Measurements from ENCODE around the gene DPEP2. TPM values are rescaled to one million over a fixed set of nuclear protein-coding genes. Genes with fewer than 3 reads are reported as not detected.
"Not testable (repeated sequence)": the region's sequence is repeated elsewhere in the genome, so short reads cannot be mapped to it uniquely, and the experiment has no call there.

Gene DPEP2
- total RNA-seq, 4 donors from 2014 or later = 0.26 to 0.38 TPM; not detected in 2

- Histone ChIP-seq H3K27me3 (no peaks in the 10 kb centered on the region), H3K36me3 (no peaks in the 10 kb centered on the region), H3K4me3 (no peak overlapping the region), H3K27ac (peak overlapping the region; percentile 27 to 63 (median 56)), H3K9me3 (no peaks in the 10 kb centered on the region), H3K4me1 (peaks cover 8 to 9% of the 10 kb centered on the region in 2 donors)
- ATAC-seq (peak; percentile 17 to 47), DNase-seq (peak in 1 of 2 donors; percentile 19)
- intact Hi-C loops (cut with DNase I; ENCODE audit: low total_unique reads) = no loop called here
- in situ Hi-C loops (cut with MboI; ENCODE audit: low sequenced_read_pairs in 4 of 4) = loop anchor here in 2 of 4 donors (25.0 kb wide), 2 partner anchors 226 to 351 kb away; partner anchors contain the start of genes RANBP10 (in 1 of the 2) and TSNAXIP1 (in 1 of the 2)
- no peak for TF ChIP-seq CTCF (IDR thresholded peaks at IDR 0.05 in 4 of 5, conservative IDR thresholded peaks at IDR 0.05 in 1 of 5)
- TF ChIP-seq POLR2A (IDR thresholded peaks at IDR 0.05) = no peak
These were observed 38.7 kb upstream of the DPEP2 start for GRCh38 chr16:68037841-68038597.

DNA sequence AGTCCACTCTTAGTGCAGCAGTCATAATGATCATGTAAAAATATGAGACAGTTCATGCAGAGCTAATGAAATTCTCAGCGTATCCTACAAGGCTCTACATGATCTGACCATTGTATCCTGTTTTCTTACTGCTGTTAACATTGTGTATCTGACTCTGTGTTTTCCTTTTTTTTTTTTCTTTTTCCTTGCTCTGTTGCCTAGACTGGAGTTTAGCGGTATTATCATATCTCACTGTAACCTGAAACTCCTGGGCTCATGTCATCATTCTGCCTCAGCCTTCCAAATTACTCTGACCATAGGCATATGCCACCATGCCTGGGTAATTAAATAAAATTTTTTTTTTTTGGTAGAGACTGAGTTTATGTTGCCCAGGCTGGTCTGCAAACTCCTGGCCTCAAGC, 35.9 kb upstream of the DPEP2 start:
- Histone ChIP-seq H3K9me3 (no peaks in the 10 kb centered on the region), H3K27ac (peak overlapping the region in 2 of 4 donors; percentile 9 to 21), H3K36me3 (no peaks in the 10 kb centered on the region), H3K4me1 (peaks cover 9 to 10% of the 10 kb centered on the region in 2 donors), H3K4me3 (no peak overlapping the region), H3K27me3 (no peaks in the 10 kb centered on the region)
- intact Hi-C loops (cut with DNase I; ENCODE audit: low total_unique reads) = no loop called here
- in situ Hi-C loops (cut with MboI; ENCODE audit: low sequenced_read_pairs in 4 of 4) = loop anchor here in 2 of 4 donors (25.0 kb wide), 2 partner anchors 223 to 348 kb away; partner anchors contain the start of genes RANBP10 (in 1 of the 2) and TSNAXIP1 (in 1 of the 2)
- DNase-seq = no peak
- TF ChIP-seq POLR2A (IDR thresholded peaks at IDR 0.05) (no peak), CTCF (IDR thresholded peaks at IDR 0.05 in 4 of 5, conservative IDR thresholded peaks at IDR 0.05 in 1 of 5) (no peak)
- peak in 1 of 2 donors; percentile 51 for ATAC-seq

DNA sequence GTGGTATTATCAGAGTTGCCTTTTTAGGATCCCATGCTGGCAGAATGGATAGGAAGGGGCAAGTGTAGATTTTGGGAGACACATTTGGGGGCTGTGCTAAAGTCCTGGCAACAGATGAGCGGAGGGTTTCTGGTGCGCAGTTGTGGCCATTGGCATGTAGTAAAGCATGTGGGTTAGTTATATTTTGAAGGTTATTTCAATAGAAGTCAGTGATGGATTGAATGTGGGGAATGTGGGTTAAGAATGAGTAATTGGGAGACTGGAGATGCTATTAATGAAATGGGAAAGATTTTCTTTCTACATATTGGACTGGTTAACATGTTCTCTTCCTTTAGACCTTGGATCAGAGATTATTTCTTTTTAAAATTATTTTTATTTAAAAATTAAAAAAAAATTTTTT, 33.8 kb upstream of the DPEP2 start:
- no peaks in the 10 kb centered on the region for H3K9me3 ChIP-seq
- DNase-seq (no peak), ATAC-seq (no peak)
- no peaks in the 10 kb centered on the region for H3K36me3 ChIP-seq
- TF ChIP-seq CTCF (IDR thresholded peaks at IDR 0.05 in 4 of 5, conservative IDR thresholded peaks at IDR 0.05 in 1 of 5) = no peak
- TF ChIP-seq POLR2A (IDR thresholded peaks at IDR 0.05) = no peak
- in situ Hi-C loops (cut with MboI; ENCODE audit: low sequenced_read_pairs in 4 of 4) = loop anchor here in 2 of 4 donors (25.0 kb wide), 2 partner anchors 221 to 346 kb away; partner anchors contain the start of genes RANBP10 (in 1 of the 2) and TSNAXIP1 (in 1 of the 2)
- H3K4me3 ChIP-seq = no peak overlapping the region
- H3K4me1 ChIP-seq = peaks cover 6 to 10% of the 10 kb centered on the region in 2 donors
- no peaks in the 10 kb centered on the region for H3K27me3 ChIP-seq
- intact Hi-C loops (cut with DNase I; ENCODE audit: low total_unique reads) = loop anchor here (5.0 kb wide), 1 partner anchor 526 kb away; no protein-coding TSS in a partner anchor
- no peak overlapping the region for H3K27ac ChIP-seq

- intact Hi-C loops (cut with DNase I; ENCODE audit: low total_unique reads) (loop anchor here (5.0 kb wide), 1 partner anchor 525 kb away; no protein-coding TSS in a partner anchor), in situ Hi-C loops (cut with MboI; ENCODE audit: low sequenced_read_pairs in 4 of 4) (loop anchor here in 2 of 4 donors (25.0 kb wide), 2 partner anchors 220 to 345 kb away; partner anchors contain the start of genes RANBP10 (in 1 of the 2) and TSNAXIP1 (in 1 of the 2))
- Histone ChIP-seq H3K9me3 (no peaks in the 10 kb centered on the region), H3K4me1 (peaks cover 4 to 10% of the 10 kb centered on the region in 2 donors), H3K27ac (no peak overlapping the region), H3K36me3 (no peaks in the 10 kb centered on the region), H3K4me3 (no peak overlapping the region), H3K27me3 (no peaks in the 10 kb centered on the region)
- no peak for ATAC-seq
- no peak for DNase-seq
- TF ChIP-seq POLR2A (IDR thresholded peaks at IDR 0.05) (no peak), CTCF (IDR thresholded peaks at IDR 0.05 in 4 of 5, conservative IDR thresholded peaks at IDR 0.05 in 1 of 5) (no peak)
These were observed 32.7 kb upstream of the DPEP2 start for GRCh38 chr16:68031951-68032350.

DNA sequence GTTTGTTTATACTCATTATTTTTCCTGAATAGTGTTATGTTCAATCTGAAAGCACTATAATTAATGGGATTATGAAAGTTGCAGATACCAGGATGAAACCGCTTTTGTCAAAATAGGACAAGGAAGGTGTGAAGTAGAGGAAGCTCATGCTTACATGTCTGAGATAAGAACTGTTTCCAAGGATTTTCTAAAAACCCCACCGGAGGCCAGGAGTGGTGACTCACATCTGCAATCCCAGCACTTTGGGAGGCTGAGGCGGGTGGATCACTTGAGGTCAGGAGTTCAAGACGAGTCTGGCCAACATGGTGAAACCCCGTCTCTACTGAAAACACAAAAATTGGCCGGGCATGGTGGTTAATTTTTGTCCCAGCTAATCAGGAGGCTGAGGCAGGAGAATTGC, 30.8 kb upstream of the DPEP2 start:
- ATAC-seq, H3K4me3 ChIP-seq, H3K4me1 ChIP-seq, H3K27me3 ChIP-seq, H3K9me3 ChIP-seq, H3K27ac ChIP-seq, DNase-seq, H3K36me3 ChIP-seq: not testable (repeated sequence)
- in situ Hi-C loops (cut with MboI; ENCODE audit: low sequenced_read_pairs in 4 of 4) (loop anchor here in 2 of 4 donors (25.0 kb wide), 2 partner anchors 218 to 343 kb away; partner anchors contain the start of genes RANBP10 (in 1 of the 2) and TSNAXIP1 (in 1 of the 2)), intact Hi-C loops (cut with DNase I; ENCODE audit: low total_unique reads) (loop anchor here (5.0 kb wide), 1 partner anchor 523 kb away; no protein-coding TSS in a partner anchor)
